Ishikawa (cell line): ENCODE measurements around the gene TNC.

Source experiments
- CEBPB ChIP-seq: IDR thresholded peaks from 2 replicates; pipeline ENCODE4 v1.6.1; 2012
- CREB1 ChIP-seq: IDR thresholded peaks from 2 replicates; pipeline ENCODE4 v1.6.1; 2012; ENCODE audit warnings: low read depth
- EGR1 ChIP-seq: IDR thresholded peaks from 2 replicates; pipeline ENCODE4 v1.6.1; 2012
- EP300 ChIP-seq: IDR thresholded peaks from 2 replicates; pipeline ENCODE4 v1.6.1; 2012; ENCODE audit warnings: borderline replicate concordance
- FOXM1 ChIP-seq: IDR thresholded peaks from 2 replicates; pipeline ENCODE4 v1.6.1; 2012; ENCODE audit warnings: low read depth, borderline replicate concordance
- NFIC ChIP-seq: IDR thresholded peaks from 2 replicates; pipeline ENCODE4 v1.6.1; 2012
- RAD21 ChIP-seq: IDR thresholded peaks from 2 replicates; pipeline ENCODE4 v1.6.1; 2012; ENCODE audit warnings: low read depth
- TAF1 ChIP-seq: IDR thresholded peaks from 2 replicates; pipeline ENCODE4 v1.6.1; 2012; ENCODE audit warnings: low read depth, mild to moderate bottlenecking
- TCF12 ChIP-seq: IDR thresholded peaks from 2 replicates; pipeline ENCODE4 v1.6.1; 2012; ENCODE audit warnings: low read depth
- TEAD4 ChIP-seq: IDR thresholded peaks from 2 replicates; pipeline ENCODE4 v1.6.1; 2012
- YY1 ChIP-seq: IDR thresholded peaks from 2 replicates; pipeline ENCODE4 v1.6.1; 2012; ENCODE audit warnings: low read depth
- ZBTB7A ChIP-seq: IDR thresholded peaks from 2 replicates; pipeline ENCODE4 v1.6.1; 2012; ENCODE audit warnings: low read depth
- TF ChIP-seq, protein P1 (sequence below): IDR thresholded peaks from 2 replicates; pipeline ENCODE4 v1.6.1; 2012
- TF ChIP-seq, protein P2 (sequence below): IDR thresholded peaks from 2 replicates; pipeline ENCODE4 v1.6.1; 2012; ENCODE audit warnings: low read depth, mild to moderate bottlenecking
- TF ChIP-seq, protein P3 (sequence below): IDR thresholded peaks from 2 replicates; pipeline ENCODE4 v1.6.1; 2012

TNC gene

DNA sequence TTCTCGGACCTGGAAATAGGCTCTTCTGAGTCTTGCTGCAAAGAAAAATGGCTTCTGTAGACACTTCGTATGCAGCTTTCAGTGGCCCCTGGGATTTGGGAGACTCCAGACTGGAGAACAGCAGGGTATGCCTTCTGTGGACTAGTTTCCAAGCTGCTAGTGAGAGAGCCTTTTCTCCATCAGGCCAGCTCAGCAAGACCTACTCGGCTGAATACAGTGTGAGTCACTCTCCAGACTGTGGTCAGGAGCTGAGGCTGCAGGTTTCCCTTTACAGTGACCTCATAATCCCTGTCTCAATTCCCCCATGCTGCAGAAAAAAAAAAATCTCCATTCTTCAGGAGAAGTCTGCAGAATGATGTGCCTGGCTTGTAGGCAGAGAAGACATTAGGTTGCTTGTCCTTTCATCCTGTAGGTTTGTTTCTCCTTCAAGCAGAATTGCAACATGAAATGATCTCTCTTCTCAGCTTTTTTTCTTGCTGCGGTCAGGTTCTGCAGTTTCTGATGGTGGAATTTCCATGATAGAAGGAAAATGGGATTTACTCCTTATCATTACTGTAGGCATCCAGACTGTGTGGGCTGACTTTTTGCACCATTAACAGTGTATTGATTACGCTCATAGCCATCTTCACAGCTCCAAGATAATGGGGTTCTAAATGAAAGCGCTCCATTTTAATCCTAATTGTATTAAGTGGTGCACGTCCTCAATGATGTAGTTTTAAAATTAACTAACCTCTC, 109.3 kb downstream of the TNC start:
- TF ChIP-seq TAF1 (no peak), NFIC (no peak), EP300 (no peak), TCF12 (no peak), EGR1 (no peak), TEAD4 (no peak), FOXM1 (no peak), YY1 (no peak), CREB1 (no peak), CEBPB (no peak), ZBTB7A (no peak), RAD21 (no peak)
- TF ChIP-seq, protein P1, sequence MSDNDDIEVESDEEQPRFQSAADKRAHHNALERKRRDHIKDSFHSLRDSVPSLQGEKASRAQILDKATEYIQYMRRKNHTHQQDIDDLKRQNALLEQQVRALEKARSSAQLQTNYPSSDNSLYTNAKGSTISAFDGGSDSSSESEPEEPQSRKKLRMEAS, result no peak
- TF ChIP-seq, protein P2, sequence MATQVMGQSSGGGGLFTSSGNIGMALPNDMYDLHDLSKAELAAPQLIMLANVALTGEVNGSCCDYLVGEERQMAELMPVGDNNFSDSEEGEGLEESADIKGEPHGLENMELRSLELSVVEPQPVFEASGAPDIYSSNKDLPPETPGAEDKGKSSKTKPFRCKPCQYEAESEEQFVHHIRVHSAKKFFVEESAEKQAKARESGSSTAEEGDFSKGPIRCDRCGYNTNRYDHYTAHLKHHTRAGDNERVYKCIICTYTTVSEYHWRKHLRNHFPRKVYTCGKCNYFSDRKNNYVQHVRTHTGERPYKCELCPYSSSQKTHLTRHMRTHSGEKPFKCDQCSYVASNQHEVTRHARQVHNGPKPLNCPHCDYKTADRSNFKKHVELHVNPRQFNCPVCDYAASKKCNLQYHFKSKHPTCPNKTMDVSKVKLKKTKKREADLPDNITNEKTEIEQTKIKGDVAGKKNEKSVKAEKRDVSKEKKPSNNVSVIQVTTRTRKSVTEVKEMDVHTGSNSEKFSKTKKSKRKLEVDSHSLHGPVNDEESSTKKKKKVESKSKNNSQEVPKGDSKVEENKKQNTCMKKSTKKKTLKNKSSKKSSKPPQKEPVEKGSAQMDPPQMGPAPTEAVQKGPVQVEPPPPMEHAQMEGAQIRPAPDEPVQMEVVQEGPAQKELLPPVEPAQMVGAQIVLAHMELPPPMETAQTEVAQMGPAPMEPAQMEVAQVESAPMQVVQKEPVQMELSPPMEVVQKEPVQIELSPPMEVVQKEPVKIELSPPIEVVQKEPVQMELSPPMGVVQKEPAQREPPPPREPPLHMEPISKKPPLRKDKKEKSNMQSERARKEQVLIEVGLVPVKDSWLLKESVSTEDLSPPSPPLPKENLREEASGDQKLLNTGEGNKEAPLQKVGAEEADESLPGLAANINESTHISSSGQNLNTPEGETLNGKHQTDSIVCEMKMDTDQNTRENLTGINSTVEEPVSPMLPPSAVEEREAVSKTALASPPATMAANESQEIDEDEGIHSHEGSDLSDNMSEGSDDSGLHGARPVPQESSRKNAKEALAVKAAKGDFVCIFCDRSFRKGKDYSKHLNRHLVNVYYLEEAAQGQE, result no peak
- TF ChIP-seq, protein P3, sequence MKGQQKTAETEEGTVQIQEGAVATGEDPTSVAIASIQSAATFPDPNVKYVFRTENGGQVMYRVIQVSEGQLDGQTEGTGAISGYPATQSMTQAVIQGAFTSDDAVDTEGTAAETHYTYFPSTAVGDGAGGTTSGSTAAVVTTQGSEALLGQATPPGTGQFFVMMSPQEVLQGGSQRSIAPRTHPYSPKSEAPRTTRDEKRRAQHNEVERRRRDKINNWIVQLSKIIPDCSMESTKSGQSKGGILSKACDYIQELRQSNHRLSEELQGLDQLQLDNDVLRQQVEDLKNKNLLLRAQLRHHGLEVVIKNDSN, result no peak

DNA sequence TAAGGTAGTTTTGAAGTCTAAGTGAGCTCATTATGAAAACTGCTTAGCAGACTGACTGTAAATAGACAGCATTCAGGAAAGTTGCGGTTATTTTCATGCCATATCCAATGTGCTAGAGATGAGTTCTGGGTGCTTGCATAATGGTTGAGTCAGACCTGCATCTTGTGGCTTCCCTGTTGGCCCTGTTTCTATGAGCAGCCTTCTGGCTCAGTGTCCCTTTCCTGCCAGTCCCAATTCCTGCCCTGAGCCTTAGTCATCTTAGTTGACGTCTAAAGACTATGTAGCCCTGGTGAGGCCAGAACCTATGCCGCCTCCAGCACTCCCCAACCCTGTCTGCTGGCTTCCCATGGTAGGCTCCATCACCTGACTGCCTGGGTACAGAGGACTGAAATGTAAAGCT, 111.3 kb downstream of the TNC start:
- TF ChIP-seq RAD21, result no peak
- TF ChIP-seq TAF1, result no peak
- no peak for TF ChIP-seq EGR1
- no peak for TF ChIP-seq YY1
- no peak for TF ChIP-seq CEBPB
- TF ChIP-seq, protein P3, result no peak

DNA sequence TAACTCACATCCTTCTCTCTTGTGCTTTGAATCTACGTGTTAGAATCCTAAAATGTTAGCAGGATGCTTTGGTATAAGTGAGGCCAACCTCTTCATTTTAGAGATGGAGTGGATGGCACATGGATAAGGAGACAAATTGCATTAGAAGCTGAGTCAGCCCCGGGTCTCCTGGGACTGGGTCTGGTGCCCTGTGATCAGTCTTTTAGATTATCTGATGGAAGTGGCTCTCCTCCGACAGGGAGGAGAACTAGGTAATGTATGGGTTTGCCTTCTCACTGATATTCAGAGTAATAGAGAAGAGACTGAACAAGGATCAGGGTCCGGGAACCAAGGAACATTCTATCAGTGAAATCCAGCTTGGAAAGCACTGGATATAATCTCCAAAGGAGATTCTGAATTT, 112.6 kb downstream of the TNC start:
- TF ChIP-seq, protein P2, result no peak
- TF ChIP-seq TEAD4 (no peak), YY1 (no peak), ZBTB7A (no peak), FOXM1 (no peak), CREB1 (no peak), RAD21 (no peak), CEBPB (no peak), EP300 (no peak)

DNA sequence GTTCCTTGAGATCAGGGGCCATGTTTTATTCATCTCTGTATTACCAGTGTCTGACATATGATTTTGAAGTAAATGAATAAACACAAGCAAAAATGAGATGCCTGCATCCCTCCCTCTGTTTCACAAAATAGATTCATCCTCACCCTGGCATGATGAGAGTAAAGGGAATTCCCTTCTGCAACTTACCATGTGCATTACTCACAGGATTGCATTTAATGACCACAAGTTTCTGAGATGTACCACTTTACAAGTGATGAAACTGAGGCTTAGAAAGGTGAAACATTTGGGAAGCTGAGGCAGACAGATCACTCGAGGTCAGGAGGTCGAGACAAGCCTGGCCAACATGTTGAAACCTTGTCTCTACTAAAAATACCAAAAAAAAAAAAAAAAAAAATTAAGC, 113.4 kb downstream of the TNC start:
- TF ChIP-seq EP300 (no peak), ZBTB7A (no peak), TCF12 (no peak), FOXM1 (no peak)

DNA sequence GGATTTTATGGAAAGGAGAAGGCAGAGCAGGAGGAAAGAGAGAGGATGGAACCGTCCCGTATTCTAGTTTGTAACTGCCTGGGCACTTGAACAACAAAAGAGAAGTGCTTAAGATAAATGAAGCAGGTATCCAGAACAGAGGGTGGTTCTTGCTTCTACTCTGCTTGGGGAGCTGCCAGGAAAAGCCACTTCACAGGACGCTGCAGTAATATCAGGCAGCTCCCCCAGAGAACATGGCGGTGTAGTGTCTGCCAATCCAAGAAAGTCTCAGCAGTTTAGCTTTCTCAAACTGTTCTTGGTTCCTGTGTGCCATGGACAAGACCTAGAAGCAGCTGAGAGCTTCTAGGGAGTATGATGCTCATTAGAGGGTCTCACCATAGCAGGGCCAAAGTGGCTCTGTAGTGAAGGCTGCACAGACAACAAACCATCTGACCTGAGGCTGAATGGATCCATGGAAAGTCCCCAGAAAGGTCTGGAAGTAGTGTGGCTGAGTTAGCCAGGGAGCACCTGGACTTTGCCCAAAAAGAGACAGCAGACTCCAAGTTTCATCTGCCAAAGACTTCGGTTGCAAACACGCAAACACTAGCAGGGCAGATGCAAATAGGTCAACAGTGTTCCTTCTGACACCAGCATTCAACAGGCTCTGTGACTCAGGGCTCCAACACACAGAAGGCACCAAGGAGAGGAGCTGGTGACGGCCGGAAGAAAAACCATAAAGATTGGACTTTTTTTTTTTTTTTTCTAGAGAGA, 115.4 kb downstream of the TNC start:
- TF ChIP-seq TEAD4 (no peak), TCF12 (no peak), EP300 (no peak), RAD21 (no peak), FOXM1 (no peak), CREB1 (no peak), EGR1 (no peak)
- TF ChIP-seq, protein P1, result no peak
- TF ChIP-seq, protein P3, result no peak
